ENCODE data around the gene SSBP3.
"Not testable (repeated sequence)": the region's sequence is repeated elsewhere in the genome, so short reads cannot be mapped to it uniquely, and the experiment has no call there.

DNA sequence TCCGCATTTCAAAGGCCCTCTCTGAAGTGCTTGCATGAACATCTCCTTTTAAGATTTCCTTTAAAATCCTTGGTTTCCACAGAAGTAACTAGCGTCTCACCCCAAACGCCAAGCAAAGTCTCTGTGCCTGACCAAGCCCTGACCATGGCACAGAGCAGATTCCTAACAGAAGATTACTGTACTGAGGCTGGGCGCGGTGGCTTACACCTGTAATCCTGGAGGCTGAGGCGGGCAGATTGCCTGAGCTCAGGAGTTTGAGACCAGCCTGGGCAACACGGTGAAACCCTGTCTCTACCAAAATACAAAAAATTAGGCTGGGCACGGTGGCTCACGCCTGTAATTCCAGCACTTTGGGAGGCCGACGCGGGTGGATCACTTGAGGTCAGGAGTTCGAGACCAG, 60.6 kb downstream of the SSBP3 start:
- not testable (repeated sequence) for TF ChIP-seq EZH2 (IDR thresholded peaks at IDR 0.05; ENCODE audit: insufficient read depth, poor library complexity, severe bottlenecking); EZH2phosphoT487 (IDR thresholded peaks at IDR 0.05; ENCODE audit: insufficient read depth, low read depth)
